GM12873 (cell line): ENCODE measurements around the gene PRKCZ.

Experiments
- CTCF ChIP-seq: IDR thresholded peaks from 2 replicates; pipeline ENCODE4 v1.5.1; 2012; ENCODE audit warnings: low read depth, mild to moderate bottlenecking, moderate library complexity, low read length, control low read depth; ENCODE audit not compliant: insufficient read depth; ENCODE audit errors: missing control alignments

PRKCZ gene

GRCh38 chr1:2160451-2161300 lies 110.5 kb downstream of the PRKCZ start:
- no peak for TF ChIP-seq CTCF

GRCh38 chr1:2163205-2163604 lies 113.0 kb downstream of the PRKCZ start:
- TF ChIP-seq CTCF, result no peak

- TF ChIP-seq CTCF, result no peak
These were observed 115.4 kb downstream of the PRKCZ start for GRCh38 chr1:2165646-2166045.

- no peak for TF ChIP-seq CTCF
These were observed 116.0 kb downstream of the PRKCZ start for GRCh38 chr1:2166254-2166653.

GRCh38 chr1:2166695-2167094 lies 116.5 kb downstream of the PRKCZ start:
- TF ChIP-seq CTCF, result no peak

GRCh38 chr1:2168090-2168489 lies 117.9 kb downstream of the PRKCZ start:
- TF ChIP-seq CTCF, result no peak

- TF ChIP-seq CTCF, result no peak
These were observed 118.3 kb downstream of the PRKCZ start for GRCh38 chr1:2168535-2168934.
